Bronchial epithelial cell (primary cell): Measurements from ENCODE around the gene PKDCC. TPM values are rescaled to one million over a fixed set of nuclear protein-coding genes. Genes with fewer than 3 reads are reported as not detected.

ENCODE experiments used
- DNase-seq: peaks from one replicate; pipeline ENCODE4 v3.0.0-alpha.2; 2010; ENCODE audit warnings: low read depth
- FAIRE-seq: peaks from 2 replicates; lab custom pipeline; 2011; peaks lifted over from hg19 to GRCh38; lab: Jason Lieb, UNC
- H3K27me3 ChIP-seq: 2 replicates; pipeline ENCODE4 v1.5.1; 2011; ENCODE audit warnings: low read length; ENCODE audit not compliant: control insufficient read depth, insufficient read depth
- H3K36me3 ChIP-seq: 2 replicates; pipeline ENCODE4 v1.5.1; 2011; ENCODE audit warnings: low read length; ENCODE audit not compliant: control insufficient read depth, insufficient read depth
- H3K4me3 ChIP-seq: 2 replicates; pipeline ENCODE4 v1.5.1; 2011; ENCODE audit warnings: mild to moderate bottlenecking, low read depth, low read length, control low read depth
- CTCF ChIP-seq: IDR thresholded peaks from 2 replicates; pipeline ENCODE4 v1.5.1; 2011; ENCODE audit warnings: mild to moderate bottlenecking, moderate library complexity, low read length, control low read depth, inconsistent platforms; ENCODE audit not compliant: insufficient read depth, severe bottlenecking
- total RNA-seq: library from RNA; depleted of rRNA; stranded (reverse); fragments of >200 nt; gene quantifications from 2 replicates; pipeline ENCODE4 v1.2.1, GENCODE V29; 2014

Gene PKDCC
- total RNA-seq, 1 donor from 2014 or later: 0.79 TPM

- DNase-seq (no peak), FAIRE-seq (no peak)
- TF ChIP-seq CTCF: no peak
- no peaks in the 10 kb centered on the region for H3K36me3 ChIP-seq
- no peak overlapping the region for H3K4me3 ChIP-seq
- no peaks in the 10 kb centered on the region for H3K27me3 ChIP-seq
These were observed 58.5 kb downstream of the PKDCC start for GRCh38 chr2:42106257-42106816.

GRCh38 chr2:42107249-42108042 is 59.6 kb downstream of the PKDCC start:
- no peak for TF ChIP-seq CTCF
- FAIRE-seq (no peak), DNase-seq (no peak)
- Histone ChIP-seq H3K36me3 (no peaks in the 10 kb centered on the region), H3K27me3 (no peaks in the 10 kb centered on the region), H3K4me3 (no peak overlapping the region)

Other genes with a start within 250 kb of the PKDCC start
- gene EML4, start 121.3 kb downstream of the PKDCC start, total RNA-seq: 26.3 and 31.9 TPM in 2 replicates